ENCODE results near the gene ADAMTS19. TPM values are rescaled to one million over a fixed set of nuclear protein-coding genes. Genes with fewer than 3 reads are reported as not detected.

ADAMTS19 gene
- total and polyA plus RNA-seq, 2 of the 8 experiments (the other 6 are each of a cell fraction or from before 2014, with no cell fraction given) = 17.3 to 28.8 TPM

DNA sequence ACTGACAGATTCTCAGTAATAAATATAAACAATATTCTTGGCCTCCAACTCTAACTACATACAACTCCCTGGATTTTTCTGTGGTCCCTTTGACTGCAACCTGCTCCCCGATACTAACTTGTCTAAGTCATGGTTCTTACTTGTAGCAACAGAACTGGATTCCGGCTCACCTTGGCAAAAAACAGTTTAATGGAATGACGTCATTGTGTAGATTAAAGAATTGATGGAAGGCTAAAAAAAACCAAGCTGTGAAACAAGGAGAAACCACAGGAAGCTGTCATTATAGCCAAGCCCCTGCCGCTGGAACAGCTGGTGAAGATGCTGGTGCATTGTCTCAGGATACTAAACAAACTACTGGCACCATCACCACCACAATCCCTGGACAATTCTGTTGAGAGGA is 11.4 kb upstream of the ADAMTS19 start:
- no peak overlapping the region for H4K91ac ChIP-seq (replicated peaks; ENCODE audit: insufficient read length, low read length)
- no peak overlapping the region for H4K8ac ChIP-seq (ENCODE audit: extremely low read depth, insufficient read depth, low read length)
- H3K14ac ChIP-seq (ENCODE audit: insufficient read length) = no peak overlapping the region
- WGBS, 2 experiments (ENCODE audit: extremely low coverage in 1 of 2, insufficient coverage in 1 of 2, insufficient read length in 1 of 2, insufficient replicate concordance in 2 of 2, low coverage in 1 of 2, low lambda C conversion rate in 2 of 2, missing lambda C conversion rate in 1 of 2) = 91% methylated on average over 4 of the region's 4 CpGs; no CpG with 5 or more reads in 1 of the 2 experiments
- ChIA-PET CTCF (ENCODE audit: partially characterized antibody) (interaction anchor here (0.6 kb wide), 1 partner anchor 11 kb away, joined by 4 read pairs; no protein-coding TSS in a partner anchor), POLR2A (ENCODE audit: partially characterized antibody) (interaction anchor here (1.2 kb wide), 1 partner anchor 13 kb away, joined by 5 read pairs; no protein-coding TSS in a partner anchor)
- H3K4me1 ChIP-seq (replicated peaks in 1 of 4; ENCODE audit: control insufficient read depth in 3 of 4, insufficient read depth in 4 of 4, low read length in 3 of 4) = no peaks in the 10 kb centered on the region
- no peak overlapping the region for H4K5ac ChIP-seq (ENCODE audit: insufficient read length, low read depth, low read length)
- H2BK12ac ChIP-seq (ENCODE audit: low read depth, low read length) = no peak overlapping the region
- no peak overlapping the region for H3K27ac ChIP-seq (ENCODE audit: low read depth, low read length)
- no peaks in the 10 kb centered on the region for H3K9me3 ChIP-seq (ENCODE audit: insufficient read depth in 2 of 2, low read depth in 1 of 2, low read length in 1 of 2)
- no peak overlapping the region for H3K9ac ChIP-seq (replicated peaks in 1 of 4; ENCODE audit: extremely low read depth in 1 of 4, low read depth in 3 of 4, low read length in 3 of 4)
- H3K4ac ChIP-seq (replicated peaks; ENCODE audit: insufficient read length, low read depth, low read length) = no peak overlapping the region
- H2BK120ac ChIP-seq (replicated peaks; ENCODE audit: low read depth, low read length) = no peak overlapping the region
- DNase-seq (ENCODE audit: low read depth in 1 of 2, low spot score in 2 of 2) (no peak), FAIRE-seq (no peak)
- no peaks in the 10 kb centered on the region for H3K79me2 ChIP-seq (ENCODE audit: control insufficient read depth in 1 of 2, insufficient read depth in 2 of 2, low read length in 2 of 2)
- no peak overlapping the region for H2BK15ac ChIP-seq (ENCODE audit: low read length)
- no peak overlapping the region for H3K4me3 ChIP-seq (ENCODE audit: extremely low read depth in 1 of 4, insufficient read depth in 2 of 4, low read depth in 3 of 4, low read length in 4 of 4)
- no peak overlapping the region for H3K18ac ChIP-seq (ENCODE audit: extremely low read depth, low read length)
- no peak overlapping the region for H3K4me2 ChIP-seq (ENCODE audit: insufficient read depth in 1 of 2, low read depth in 2 of 2, low read length in 2 of 2)
- H2AFZ ChIP-seq (ENCODE audit: low read length) = no peak overlapping the region
- no peaks in the 10 kb centered on the region for H4K20me1 ChIP-seq (replicated peaks in 1 of 2; ENCODE audit: control insufficient read depth in 1 of 2, insufficient read depth in 2 of 2, low read length in 2 of 2)
- no peak overlapping the region for H3K23ac ChIP-seq (ENCODE audit: insufficient read length)
- H3K56ac ChIP-seq (replicated peaks; ENCODE audit: insufficient read length, low read depth, low read length) = no peak overlapping the region
- no peak overlapping the region for H2BK20ac ChIP-seq (ENCODE audit: low read length)
- H2BK5ac ChIP-seq (ENCODE audit: low read depth, low read length) = no peak overlapping the region
- H3K27me3 ChIP-seq (replicated peaks in 1 of 4; ENCODE audit: control insufficient read depth in 3 of 4, extremely low read depth in 1 of 4, insufficient read depth in 3 of 4, low read length in 3 of 4) = no peaks in the 10 kb centered on the region
- H2AK5ac ChIP-seq (ENCODE audit: low read depth, low read length) = no peak overlapping the region
- no peaks in the 10 kb centered on the region for H3K36me3 ChIP-seq (ENCODE audit: control insufficient read depth in 2 of 4, insufficient read depth in 4 of 4, low read length in 3 of 4)
- H3K79me1 ChIP-seq (ENCODE audit: low read depth, low read length) = no peaks in the 10 kb centered on the region
- H3K23me2 ChIP-seq (ENCODE audit: low read depth, low read length) = no peaks in the 10 kb centered on the region
- TF ChIP-seq CHD1 (IDR thresholded peaks at IDR 0.05; ENCODE audit: low read depth, low read length) = no peak
